IPS-18c (cell line): Measurements from ENCODE around the gene CELA2A.
"Not testable (repeated sequence)": the region's sequence is repeated elsewhere in the genome, so short reads cannot be mapped to it uniquely, and the experiment has no call there.

Source experiments
- H3K4me3 ChIP-seq: 2 replicates; pipeline ENCODE4 v1.7.0; 2013; ENCODE audit warnings: low read depth, mild to moderate bottlenecking, low read length, moderate library complexity; ENCODE audit not compliant: insufficient read depth
- H3K9me3 ChIP-seq: one replicate; pipeline ENCODE4 v1.6.1; 2013; ENCODE audit warnings: mild to moderate bottlenecking, low read length, moderate library complexity; ENCODE audit not compliant: control insufficient read depth, insufficient read depth

CELA2A gene

DNA sequence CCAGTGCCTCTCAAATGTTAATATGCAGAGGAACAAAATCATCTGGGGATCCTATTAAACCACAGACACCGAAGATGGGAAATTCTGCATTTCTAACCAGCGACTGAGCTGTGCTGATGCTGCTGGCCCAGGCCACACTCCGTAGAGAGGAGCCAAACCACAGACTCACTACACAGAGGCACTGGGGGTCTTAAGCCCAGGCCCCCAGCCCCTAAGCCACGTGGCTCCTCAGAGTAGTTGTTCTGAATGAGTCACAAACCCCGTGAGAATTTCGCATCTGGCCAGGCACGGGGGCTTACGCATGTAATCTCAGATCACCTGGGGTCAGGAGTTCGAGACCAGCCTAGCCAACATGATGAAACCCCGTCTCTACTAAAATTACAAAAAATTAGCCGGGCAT lies 2.8 kb upstream of the CELA2A start:
- H3K4me3 ChIP-seq: no peak overlapping the region
- peaks cover 2% of the 10 kb centered on the region for H3K9me3 ChIP-seq

DNA sequence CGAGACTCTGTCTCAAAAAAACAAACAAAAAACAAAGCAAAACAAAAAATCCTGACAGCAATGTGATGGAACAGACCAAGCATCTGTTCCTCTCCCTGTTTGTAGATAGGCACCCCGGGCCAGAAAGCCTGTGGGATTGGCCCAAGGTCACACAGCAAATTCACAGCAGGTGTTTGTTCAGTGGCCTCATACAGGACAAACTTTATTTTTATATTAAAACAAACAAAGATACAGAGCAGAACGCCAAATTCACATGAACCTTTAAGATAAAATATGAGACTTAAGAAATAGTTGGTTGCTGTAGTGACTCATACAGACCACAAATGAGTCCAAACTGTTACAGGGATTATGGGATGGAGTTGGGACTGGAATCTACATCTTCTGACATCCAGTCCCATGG lies 2.3 kb upstream of the CELA2A start:
- Histone ChIP-seq H3K9me3 (peaks cover 2% of the 10 kb centered on the region), H3K4me3 (no peak overlapping the region)

DNA sequence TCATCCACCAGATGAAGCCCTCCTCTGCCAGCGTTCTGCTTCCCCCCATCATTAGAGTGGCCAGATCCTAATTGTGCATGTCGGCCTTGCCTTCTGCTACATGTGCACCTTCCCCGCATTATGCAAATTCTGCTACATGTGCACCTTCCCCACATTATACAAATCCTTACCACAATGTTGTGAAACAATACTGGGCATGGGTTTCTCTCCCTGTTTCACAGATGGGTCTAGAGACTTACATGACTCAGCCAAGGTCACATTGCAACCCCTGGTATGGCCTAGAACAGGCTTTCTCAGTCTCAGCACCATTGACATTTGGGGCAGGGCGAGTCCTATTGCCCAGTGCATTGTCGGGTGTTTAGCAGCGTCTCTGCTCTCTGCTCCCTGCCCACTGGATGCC lies 1.0 kb upstream of the CELA2A start:
- Histone ChIP-seq H3K4me3 (no peak overlapping the region), H3K9me3 (peaks cover 2% of the 10 kb centered on the region)

DNA sequence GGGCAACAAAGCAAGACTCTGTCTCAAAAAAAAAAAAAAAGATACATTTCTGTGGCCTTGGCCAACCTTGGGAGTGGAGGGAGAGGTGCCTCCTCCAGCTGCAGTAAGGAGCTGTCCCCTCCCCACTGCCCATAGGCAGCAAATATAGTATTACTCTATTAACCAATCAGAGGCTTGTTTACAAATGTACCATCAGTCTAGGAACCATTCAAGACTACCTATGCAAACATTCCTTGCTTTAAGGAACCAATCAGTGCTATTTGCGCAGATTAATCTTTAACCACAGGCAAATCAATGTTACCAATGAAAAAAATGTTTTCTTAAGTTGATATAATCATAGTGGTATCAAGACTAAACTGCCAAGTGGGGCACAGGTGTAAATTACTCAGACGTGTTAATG lies 1.1 kb downstream of the CELA2A start:
- Histone ChIP-seq H3K4me3 (no peak overlapping the region), H3K9me3 (no peaks in the 10 kb centered on the region)

DNA sequence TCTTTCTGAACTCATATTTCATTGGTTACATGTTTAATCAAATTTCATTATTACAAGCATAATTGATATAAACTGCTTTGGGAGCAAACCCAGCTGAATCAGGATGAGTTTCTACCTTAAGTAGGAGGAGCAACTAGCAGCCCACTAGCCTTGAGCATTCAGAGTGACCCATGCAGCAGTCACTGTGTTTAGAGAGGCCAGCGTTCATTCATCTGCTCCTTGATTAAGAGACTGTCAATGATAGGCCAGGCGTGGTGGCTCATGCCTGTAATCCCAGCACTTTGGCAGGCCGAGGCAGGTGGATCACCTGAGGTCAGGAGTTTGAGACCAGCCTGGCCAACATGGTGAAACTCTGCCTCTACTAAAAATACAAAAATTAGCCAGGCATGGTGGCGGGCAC lies 1.9 kb downstream of the CELA2A start:
- H3K9me3 ChIP-seq, H3K4me3 ChIP-seq: not testable (repeated sequence)

DNA sequence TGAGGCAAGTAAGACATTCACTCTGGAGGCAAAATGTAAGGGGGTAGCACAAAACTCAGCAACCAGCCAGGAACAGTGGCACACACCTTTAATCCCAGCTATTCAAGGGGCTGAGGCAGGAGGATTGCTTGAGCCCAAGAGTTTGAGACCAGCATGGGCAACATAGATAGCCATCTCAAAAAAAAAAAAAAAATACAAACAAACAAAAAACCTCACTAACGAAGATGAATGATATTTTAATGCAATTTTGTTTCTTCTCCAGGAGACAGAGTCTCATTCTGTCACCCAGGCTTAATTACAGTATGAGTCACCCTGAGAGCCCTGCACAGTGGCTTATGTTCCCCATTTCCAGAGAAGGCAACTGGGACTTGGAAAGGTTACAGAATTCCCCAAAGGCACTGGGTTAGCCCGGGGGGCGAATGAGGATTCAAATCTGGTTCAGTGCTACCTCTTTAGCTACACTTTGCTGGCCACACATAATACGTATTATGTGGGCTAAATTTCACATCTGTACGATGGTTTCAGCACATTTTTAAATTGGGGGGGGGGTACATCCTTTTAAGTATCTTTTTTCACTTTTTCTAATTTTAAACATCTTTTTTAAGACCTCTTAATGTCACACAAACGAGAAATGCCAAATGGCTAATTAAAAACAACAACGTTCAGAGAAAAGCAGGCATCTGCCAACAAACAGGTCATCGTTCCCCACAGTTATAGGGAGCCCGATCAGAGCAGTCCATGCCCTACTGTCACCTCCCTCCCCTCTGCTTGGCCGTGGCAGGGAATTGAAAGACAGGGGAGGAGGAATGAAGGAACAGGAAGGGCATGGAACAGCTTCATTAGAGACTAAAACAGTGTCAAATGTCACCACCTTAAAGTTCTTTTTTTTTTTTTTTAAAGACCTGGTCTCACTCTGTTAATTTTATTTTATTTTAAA lies 3.5 kb downstream of the CELA2A start:
- Histone ChIP-seq H3K9me3 (peaks cover 2% of the 10 kb centered on the region), H3K4me3 (no peak overlapping the region)

DNA sequence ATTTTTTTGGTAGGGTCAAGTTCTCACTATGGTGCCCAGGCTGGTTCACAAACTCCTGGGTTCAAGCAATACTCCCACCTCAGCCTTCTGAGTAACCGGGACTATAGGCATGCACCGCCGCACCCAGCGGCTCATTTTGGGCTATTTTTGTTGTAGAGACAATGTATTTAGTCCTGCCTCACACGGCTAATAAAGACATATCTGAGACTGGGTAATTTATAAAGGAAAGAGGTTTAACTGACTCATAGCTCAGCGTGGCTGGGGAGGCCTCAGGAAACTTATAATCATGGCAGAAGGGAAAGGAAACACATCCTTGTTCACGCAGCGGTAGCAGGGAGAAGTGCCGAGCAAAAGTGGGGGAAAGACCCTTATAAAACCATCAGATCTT lies 4.2 kb downstream of the CELA2A start:
- no peak overlapping the region for H3K4me3 ChIP-seq

DNA sequence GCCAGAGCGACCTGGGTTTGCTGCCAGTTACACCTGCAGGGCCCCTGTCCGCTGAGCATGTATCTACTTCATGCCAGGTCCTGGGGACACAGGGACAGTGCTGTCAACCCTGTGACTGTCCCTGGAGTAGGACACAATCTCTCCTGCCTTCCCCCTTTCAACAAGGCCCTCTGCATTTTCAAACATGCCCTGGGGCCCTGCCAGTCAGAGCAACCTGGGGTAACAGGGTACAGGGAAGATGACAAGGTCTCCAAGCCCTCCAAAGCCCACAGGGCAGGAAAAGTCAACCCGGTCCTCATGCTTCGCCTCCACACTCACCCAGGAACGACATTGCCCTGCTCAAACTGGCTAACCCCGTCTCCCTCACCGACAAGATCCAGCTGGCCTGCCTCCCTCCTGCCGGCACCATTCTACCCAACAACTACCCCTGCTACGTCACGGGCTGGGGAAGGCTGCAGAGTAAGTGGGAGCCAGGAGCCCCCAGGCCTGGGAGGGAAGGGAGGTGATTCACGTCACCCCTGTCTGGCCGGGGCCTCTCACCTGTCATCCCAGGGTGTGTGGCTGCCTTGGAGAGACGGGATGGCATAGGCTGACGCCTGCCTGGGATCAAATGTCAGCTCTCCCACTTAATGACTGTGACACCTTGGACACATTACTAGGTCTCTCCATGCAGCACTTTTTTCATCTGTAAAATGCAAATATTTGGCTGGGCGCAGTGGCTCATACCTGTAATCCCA lies 6.7 kb downstream of the CELA2A start:
- H3K9me3 ChIP-seq: not testable (repeated sequence)

More for the DNA sequence above, 4.2 kb downstream of the CELA2A start:
- H3K9me3 ChIP-seq: peaks cover 2% of the 10 kb centered on the region

DNA sequence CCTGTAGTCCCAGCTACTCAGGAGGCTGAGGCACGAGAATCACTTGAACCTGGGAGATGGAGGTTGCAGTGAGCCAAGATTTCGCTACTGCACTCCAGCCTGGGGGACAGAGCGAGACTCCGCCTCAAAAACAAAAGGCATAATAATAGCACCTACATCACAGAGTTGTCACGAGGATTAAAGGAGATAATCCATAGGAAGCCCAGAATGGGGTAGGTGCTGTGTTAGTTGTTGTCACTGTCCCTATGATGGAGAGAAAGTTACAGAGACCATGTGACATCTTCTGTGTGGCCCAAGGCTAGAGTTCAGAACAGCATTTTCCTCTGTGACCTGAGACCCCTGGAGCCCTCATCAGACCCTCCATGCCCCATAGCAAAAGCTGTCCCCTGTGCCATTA lies 7.4 kb downstream of the CELA2A start:
- not testable (repeated sequence) for H3K9me3 ChIP-seq

More for the DNA sequence above, 6.7 kb downstream of the CELA2A start:
- not testable (repeated sequence) for H3K4me3 ChIP-seq

DNA sequence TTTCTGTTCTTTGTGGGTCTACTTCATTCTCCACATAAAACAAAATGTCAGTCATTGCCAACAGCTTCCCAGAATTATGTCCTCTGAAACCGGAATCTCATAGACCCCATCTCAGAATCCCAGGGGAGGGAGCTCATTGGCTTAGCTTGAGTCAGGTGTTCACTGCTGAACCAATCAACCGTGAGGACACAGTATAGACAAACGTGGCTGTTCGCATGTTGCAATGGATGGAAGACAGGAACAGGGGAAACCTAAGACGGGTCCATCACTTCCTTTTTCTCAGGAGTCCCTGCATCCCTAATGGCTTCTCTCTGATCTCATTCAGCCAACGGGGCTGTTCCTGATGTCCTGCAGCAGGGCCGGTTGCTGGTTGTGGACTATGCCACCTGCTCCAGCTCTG lies 9.1 kb downstream of the CELA2A start:
- H3K4me3 ChIP-seq: no peak overlapping the region
- peaks cover 2% of the 10 kb centered on the region for H3K9me3 ChIP-seq

More for the DNA sequence above, 7.4 kb downstream of the CELA2A start:
- H3K4me3 ChIP-seq: not testable (repeated sequence)

DNA sequence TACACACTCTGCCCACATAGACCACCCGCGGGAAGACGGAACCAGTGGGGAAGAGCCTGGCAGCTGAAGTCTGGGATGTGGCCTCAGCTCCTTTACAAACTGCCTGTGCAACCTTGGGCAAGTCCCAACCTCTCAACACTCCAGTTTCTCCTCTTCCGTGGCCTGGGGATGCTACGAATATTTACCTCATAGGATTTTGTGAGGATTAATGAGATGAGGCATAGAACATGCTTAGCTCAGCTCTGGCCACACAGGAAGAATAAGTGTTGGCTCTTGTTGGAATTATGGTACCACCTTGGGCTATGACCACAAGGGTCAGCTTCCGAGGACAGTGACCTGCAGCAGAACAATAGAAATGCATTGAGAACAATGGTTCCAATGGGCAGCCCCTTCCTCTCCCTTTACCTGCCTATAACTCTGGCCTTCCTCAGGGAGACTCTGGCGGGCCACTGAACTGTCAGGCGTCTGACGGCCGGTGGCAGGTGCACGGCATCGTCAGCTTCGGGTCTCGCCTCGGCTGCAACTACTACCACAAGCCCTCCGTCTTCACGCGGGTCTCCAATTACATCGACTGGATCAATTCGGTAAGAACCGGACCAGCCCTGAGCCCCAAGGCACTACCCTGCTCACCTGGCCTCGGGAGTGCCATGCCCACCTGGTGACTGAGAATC lies 10.6 kb downstream of the CELA2A start:
- H3K9me3 ChIP-seq, H3K4me3 ChIP-seq: not testable (repeated sequence)

DNA sequence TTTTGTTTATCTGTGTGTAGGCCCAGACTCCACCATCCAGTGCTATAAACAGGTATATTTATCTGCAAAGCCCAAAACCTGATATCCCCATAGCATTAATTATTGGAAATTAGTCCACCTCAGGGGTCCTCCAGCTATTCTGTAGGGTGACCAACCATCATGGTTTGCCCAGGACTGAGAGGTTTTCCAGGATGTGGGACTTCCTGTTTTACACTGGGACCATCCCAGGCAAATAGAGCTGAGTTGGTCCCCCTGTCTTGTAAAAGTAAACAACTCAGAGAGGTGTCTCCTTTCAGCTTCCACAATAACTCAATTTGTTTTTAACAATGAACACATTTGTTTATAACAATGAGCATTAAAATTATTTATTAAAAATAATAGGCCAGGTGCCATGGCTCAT lies 11.6 kb downstream of the CELA2A start:
- Histone ChIP-seq H3K9me3 (peaks cover 2% of the 10 kb centered on the region), H3K4me3 (no peak overlapping the region)

DNA sequence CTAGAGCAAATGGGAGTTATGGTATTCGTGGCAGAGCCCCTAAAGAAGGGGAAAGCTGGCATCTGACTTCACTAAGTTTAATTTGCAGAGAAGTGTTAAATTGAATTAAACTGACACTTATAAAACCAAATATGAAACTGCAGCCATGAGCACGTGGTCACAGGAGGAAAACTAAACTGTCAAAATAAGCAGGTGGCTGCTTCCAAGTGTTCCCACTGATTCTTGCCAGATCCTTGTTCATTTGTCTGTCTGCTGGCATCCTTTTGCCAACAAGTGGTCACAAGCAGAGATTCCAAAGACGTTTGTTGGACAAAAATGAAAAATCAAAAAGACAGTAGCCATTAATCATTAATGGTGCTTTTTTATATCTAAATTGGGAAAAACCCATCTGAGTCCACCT lies 12.8 kb downstream of the CELA2A start:
- Histone ChIP-seq H3K9me3 (no peaks in the 10 kb centered on the region), H3K4me3 (no peak overlapping the region)

DNA sequence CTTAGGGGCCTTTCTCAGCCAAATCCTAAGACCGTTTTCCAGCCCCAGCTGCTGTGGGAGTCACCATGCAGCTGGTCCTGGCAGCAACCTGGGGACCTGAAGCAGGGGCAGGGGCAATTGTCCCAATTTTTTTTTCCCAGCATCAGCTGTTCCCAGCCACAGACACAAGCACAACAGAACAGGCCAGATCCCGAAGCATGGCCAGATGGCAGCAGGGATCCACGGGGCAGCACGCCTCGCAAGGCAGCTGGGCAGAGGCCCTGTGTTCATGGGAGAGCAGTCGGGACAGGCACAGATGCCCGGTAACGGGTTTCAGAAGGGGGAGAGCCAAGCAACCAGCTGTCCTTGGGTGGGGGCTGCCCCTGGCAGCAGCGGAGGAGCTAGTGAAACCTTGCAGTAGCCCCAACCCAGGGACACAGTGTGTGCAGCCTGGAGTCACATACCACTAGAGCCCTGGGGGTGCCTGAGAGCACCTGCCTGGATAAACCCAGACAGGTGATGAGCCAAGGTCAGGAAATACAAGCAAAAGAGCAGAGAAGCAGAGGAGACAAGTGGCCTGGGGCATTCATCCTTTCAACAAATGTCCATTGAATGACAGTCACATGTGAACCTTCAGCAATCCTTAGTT lies 13.4 kb downstream of the CELA2A start:
- H3K4me3 ChIP-seq, H3K9me3 ChIP-seq: not testable (repeated sequence)

DNA sequence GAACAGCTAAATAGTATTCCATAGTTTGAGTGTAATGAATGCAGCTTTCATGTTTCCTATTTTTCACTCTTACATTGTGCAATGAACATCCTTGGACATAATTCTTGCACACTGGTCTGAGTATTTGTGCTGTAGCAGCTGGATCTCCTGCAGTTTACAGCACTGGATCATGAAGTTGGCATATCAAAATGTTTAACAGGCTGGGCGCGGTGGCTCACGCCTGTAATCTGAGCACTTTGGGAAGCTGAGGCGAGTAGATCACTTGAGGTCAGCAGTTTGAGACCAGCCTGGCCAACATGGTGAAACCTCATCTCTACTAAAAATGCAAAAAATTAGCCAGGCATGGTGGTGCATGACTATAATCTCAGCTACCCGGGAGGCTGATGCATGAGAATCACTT lies 14.5 kb downstream of the CELA2A start:
- not testable (repeated sequence) for H3K9me3 ChIP-seq, H3K4me3 ChIP-seq

DNA sequence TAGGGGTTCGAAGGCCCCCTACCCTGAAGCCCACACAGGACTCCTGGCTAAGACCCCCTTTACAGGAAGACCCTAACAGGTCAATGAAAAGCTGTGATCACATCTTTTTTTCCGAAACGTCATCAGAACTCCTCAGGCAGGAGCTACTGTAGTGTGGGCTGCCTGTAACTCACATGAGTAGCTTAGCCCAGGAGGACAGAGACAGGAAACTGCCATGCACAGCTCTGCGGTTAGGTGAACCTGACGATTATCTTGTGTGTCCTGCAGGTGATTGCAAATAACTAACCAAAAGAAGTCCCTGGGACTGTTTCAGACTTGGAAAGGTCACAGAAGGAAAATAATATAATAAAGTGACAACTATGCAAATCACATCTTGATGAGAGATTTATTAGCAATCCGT lies 15.2 kb downstream of the CELA2A start:
- not testable (repeated sequence) for H3K4me3 ChIP-seq

DNA sequence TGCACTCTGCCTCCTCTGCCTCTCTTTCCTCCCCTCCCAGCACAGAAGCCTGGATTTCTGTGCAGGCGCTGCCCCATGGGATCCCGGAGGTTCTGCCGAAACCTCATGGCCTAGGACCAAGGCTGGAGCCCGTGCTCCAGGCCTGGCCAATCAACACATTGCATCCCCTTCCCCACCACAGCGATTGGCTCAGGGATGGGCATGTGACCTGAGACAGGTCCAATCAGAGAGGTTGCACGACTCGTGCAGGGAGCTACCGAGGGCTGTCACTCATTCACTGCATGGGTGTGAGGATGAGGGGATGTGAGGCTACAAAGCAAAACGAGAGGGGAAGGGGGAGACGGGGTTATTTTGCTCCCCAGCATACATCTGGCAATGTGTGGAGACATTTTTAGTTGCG lies 16.1 kb downstream of the CELA2A start:
- no peak overlapping the region for H3K4me3 ChIP-seq
- H3K9me3 ChIP-seq: no peaks in the 10 kb centered on the region

More for the DNA sequence above, 15.2 kb downstream of the CELA2A start:
- H3K9me3 ChIP-seq: not testable (repeated sequence)
